Mucosa of rectum (tissue), 2 donors: ENCODE results near the gene IGSF21.
"Not testable (repeated sequence)": the region's sequence is repeated elsewhere in the genome, so short reads cannot be mapped to it uniquely, and the experiment has no call there.

ENCODE experiments used
- H3K27ac ChIP-seq, 2 donors: one replicate each; pipeline ENCODE4 v1.7.0; 2013; ENCODE audit warnings: inconsistent platforms in 2 of 2, low read depth in 2 of 2, low read length in 2 of 2
- H3K27me3 ChIP-seq, 2 donors: one replicate each; pipeline ENCODE4 v1.7.0; 2013; ENCODE audit warnings: low read length in 2 of 2; ENCODE audit not compliant: control insufficient read depth in 2 of 2, insufficient read depth in 2 of 2
- H3K36me3 ChIP-seq, 2 donors: one replicate each; pipeline ENCODE4 v1.7.0; 2013; ENCODE audit warnings: low read length in 2 of 2; ENCODE audit not compliant: control insufficient read depth in 2 of 2, insufficient read depth in 2 of 2
- H3K4me1 ChIP-seq, 2 donors: one replicate each; pipeline ENCODE4 v1.7.0; 2013; ENCODE audit warnings: low read length in 2 of 2, mild to moderate bottlenecking in 1 of 2; ENCODE audit not compliant: control insufficient read depth in 2 of 2, insufficient read depth in 2 of 2
- H3K4me3 ChIP-seq, 2 donors: one replicate each; pipeline ENCODE4 v1.7.0; 2013; ENCODE audit warnings: low read length in 2 of 2
- H3K9ac ChIP-seq, 2 donors: one replicate each; pipeline ENCODE4 v1.7.0; 2013; ENCODE audit warnings: low read length in 2 of 2, low read depth in 1 of 2, mild to moderate bottlenecking in 1 of 2
- H3K9me3 ChIP-seq, 2 donors: one replicate each; pipeline ENCODE4 v1.7.0; 2013; ENCODE audit warnings: low read length in 2 of 2; ENCODE audit not compliant: control insufficient read depth in 2 of 2
- donor health status: healthy.
- donor health status: Normal muscosa, but diverticular disease.

Gene IGSF21

GRCh38 chr1:18353992-18354391, 246.4 kb downstream of the IGSF21 start:
- peaks cover 7 to 10% of the 10 kb centered on the region in 2 donors for H3K27me3 ChIP-seq
- H3K36me3 ChIP-seq = no peaks in the 10 kb centered on the region
- H3K9me3 ChIP-seq = no peaks in the 10 kb centered on the region
- no peak overlapping the region for H3K9ac ChIP-seq
- H3K4me3 ChIP-seq = no peak overlapping the region
- H3K4me1 ChIP-seq = no peaks in the 10 kb centered on the region
- no peak overlapping the region for H3K27ac ChIP-seq

- Histone ChIP-seq H3K27me3 (peaks cover 7 to 10% of the 10 kb centered on the region in 2 donors), H3K9me3 (no peaks in the 10 kb centered on the region), H3K9ac (no peak overlapping the region), H3K4me1 (no peaks in the 10 kb centered on the region), H3K4me3 (no peak overlapping the region), H3K36me3 (no peaks in the 10 kb centered on the region), H3K27ac (no peak overlapping the region)
Measured at GRCh38 chr1:18354612-18355011, 247.0 kb downstream of the IGSF21 start.

DNA sequence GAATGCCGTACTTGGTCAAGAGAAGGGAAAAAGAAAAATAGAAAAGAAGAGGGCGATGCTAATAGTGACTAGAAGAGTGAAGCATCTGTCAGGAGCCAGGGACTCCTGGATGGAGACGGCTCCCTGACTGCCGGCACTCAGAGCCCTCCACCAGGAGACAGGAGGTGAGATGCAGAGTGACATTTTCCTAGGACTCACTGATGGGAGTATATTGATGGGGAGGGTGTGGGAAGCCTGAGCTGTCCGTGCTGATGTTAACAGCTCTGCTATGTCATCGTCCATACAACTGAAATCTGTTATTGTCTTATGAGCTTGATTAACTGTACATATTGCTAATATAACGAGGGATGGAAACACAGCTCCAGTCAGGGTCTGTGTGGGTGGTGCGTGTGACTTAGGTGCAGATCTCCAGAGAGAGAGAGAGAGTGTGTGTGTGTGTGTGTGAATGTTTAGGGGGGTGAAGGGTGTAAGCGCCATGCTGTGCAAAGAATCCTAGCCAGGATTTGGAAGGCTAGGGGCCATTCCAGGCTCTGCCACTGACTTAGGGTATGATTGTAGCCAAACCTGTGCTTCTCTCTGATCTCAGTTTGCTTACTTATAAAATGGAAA, 250.1 kb downstream of the IGSF21 start:
- Histone ChIP-seq H3K9me3 (no peaks in the 10 kb centered on the region), H3K4me1 (no peaks in the 10 kb centered on the region), H3K27me3 (peaks cover 8 to 10% of the 10 kb centered on the region in 2 donors), H3K9ac (no peak overlapping the region), H3K27ac (no peak overlapping the region), H3K4me3 (no peak overlapping the region), H3K36me3 (no peaks in the 10 kb centered on the region)

- H3K27me3 ChIP-seq = peaks cover 8 to 9% of the 10 kb centered on the region in 2 donors
- H3K4me1 ChIP-seq = no peaks in the 10 kb centered on the region
- H3K4me3 ChIP-seq = no peak overlapping the region
- no peaks in the 10 kb centered on the region for H3K36me3 ChIP-seq
- H3K9ac ChIP-seq = no peak overlapping the region
- H3K27ac ChIP-seq = no peak overlapping the region
- H3K9me3 ChIP-seq = no peaks in the 10 kb centered on the region
Measured at GRCh38 chr1:18358600-18358999, 251.0 kb downstream of the IGSF21 start.

- peaks cover 4 to 9% of the 10 kb centered on the region in 2 donors for H3K27me3 ChIP-seq
- no peak overlapping the region for H3K4me3 ChIP-seq
- H3K9me3 ChIP-seq = no peaks in the 10 kb centered on the region
- no peaks in the 10 kb centered on the region for H3K36me3 ChIP-seq
- no peak overlapping the region for H3K27ac ChIP-seq
- H3K9ac ChIP-seq = no peak overlapping the region
- no peaks in the 10 kb centered on the region for H3K4me1 ChIP-seq
Measured at GRCh38 chr1:18360251-18360650, 252.7 kb downstream of the IGSF21 start.

GRCh38 chr1:18362150-18362549, 254.6 kb downstream of the IGSF21 start:
- Histone ChIP-seq H3K9ac (no peak overlapping the region), H3K4me3 (no peak overlapping the region), H3K4me1 (no peaks in the 10 kb centered on the region), H3K27me3 (peaks cover 4 to 9% of the 10 kb centered on the region in 2 donors), H3K36me3 (no peaks in the 10 kb centered on the region), H3K9me3 (no peaks in the 10 kb centered on the region), H3K27ac (no peak overlapping the region)

- Histone ChIP-seq H3K4me1 (no peaks in the 10 kb centered on the region), H3K27ac (no peak overlapping the region), H3K27me3 (peaks cover 2 to 7% of the 10 kb centered on the region in 2 donors), H3K9ac (no peak overlapping the region), H3K9me3 (no peaks in the 10 kb centered on the region), H3K36me3 (no peaks in the 10 kb centered on the region), H3K4me3 (no peak overlapping the region)
Measured at GRCh38 chr1:18363436-18363835, 255.8 kb downstream of the IGSF21 start.

DNA sequence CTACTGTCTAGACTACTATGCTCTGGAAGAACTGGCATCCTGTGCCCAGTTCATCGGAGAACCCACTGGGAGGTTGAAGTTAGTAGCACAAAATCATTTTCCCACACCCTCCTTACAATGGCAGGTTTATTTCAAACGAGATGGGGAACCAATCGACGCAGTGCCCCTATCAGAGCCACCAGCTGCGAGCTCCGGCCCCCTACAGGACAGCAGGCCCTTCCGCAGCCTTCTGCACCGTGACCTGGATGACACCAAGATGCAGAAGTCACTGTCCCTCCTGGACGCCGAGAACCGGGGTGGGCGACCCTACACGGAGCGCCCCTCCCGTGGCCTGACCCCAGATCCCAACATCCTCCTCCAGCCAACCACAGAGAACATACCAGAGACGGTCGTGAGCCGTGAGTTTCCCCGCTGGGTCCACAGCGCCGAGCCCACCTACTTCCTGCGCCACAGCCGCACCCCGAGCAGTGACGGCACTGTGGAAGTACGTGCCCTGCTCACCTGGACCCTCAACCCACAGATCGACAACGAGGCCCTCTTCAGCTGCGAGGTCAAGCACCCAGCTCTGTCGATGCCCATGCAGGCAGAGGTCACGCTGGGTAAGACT, 257.6 kb downstream of the IGSF21 start:
- Histone ChIP-seq H3K9me3 (no peaks in the 10 kb centered on the region), H3K27ac (no peak overlapping the region), H3K9ac (no peak overlapping the region), H3K4me3 (no peak overlapping the region), H3K36me3 (no peaks in the 10 kb centered on the region), H3K4me1 (no peaks in the 10 kb centered on the region), H3K27me3 (peaks cover 4 to 6% of the 10 kb centered on the region in 2 donors)

- H3K9me3 ChIP-seq, H3K4me1 ChIP-seq, H3K27me3 ChIP-seq, H3K4me3 ChIP-seq, H3K36me3 ChIP-seq, H3K9ac ChIP-seq, H3K27ac ChIP-seq: not testable (repeated sequence)
Measured at GRCh38 chr1:18372505-18372904, 264.9 kb downstream of the IGSF21 start.

DNA sequence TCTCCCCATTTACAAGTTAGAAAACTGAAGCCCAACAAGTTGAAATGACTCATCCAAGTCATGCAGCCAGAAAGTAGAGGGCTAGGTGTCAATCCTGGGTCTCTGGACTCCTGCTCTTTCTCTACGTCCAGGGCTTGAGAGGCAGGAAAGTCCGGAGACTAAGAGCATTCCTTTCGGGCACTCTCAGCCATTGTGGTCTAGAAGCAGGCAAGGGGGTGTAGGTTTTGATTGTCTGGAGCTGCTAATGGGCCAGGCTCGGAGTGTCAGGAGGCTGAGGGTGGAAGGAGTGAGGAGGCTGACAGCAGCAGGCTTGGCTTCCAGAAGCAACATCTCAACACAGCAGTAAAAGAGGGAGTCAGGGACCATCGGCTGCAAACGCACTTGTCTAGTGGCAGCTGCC, 265.6 kb downstream of the IGSF21 start:
- Histone ChIP-seq H3K4me1 (no peaks in the 10 kb centered on the region), H3K36me3 (no peaks in the 10 kb centered on the region), H3K9ac (no peak overlapping the region), H3K27ac (no peak overlapping the region), H3K9me3 (no peaks in the 10 kb centered on the region), H3K27me3 (peaks cover 0 to 2% of the 10 kb centered on the region in 2 donors), H3K4me3 (no peak overlapping the region)
